HepG2 (cell line): Measurements from ENCODE around the gene FUT6. TPM values are rescaled to one million over a fixed set of nuclear protein-coding genes. Genes with fewer than 3 reads are reported as not detected.

Experiments used
- ATAC-seq: fragments of 200-7000 bp; cut with Tn5 transposase; 3 replicates; pipeline ENCODE4 v1.9.1; 2020; ENCODE audit warnings: mild to moderate bottlenecking, moderate library complexity
- BruUV-seq: library from RNA; stranded (reverse); fragments of 400-500 nt; replicated peaks from 2 replicates; lab custom pipeline; 2021; lab: Mats Ljungman, UMichigan
- CTCF ChIA-PET: fragments of 300-600 bp; formaldehyde crosslinking; extraction: SDS; loops from one replicate; lab custom pipeline; 2021; ENCODE audit warnings: low total read pairs, inconsistent platforms, low intra/inter-chr PET ratio; lab: Yijun Ruan, JAX
- POLR2A ChIA-PET: fragments of 350-600 bp; sonication (Branson Sonifier 250); formaldehyde crosslinking; loops from one replicate; lab custom pipeline; 2020; ENCODE audit warnings: antibody characterized with exemption, inconsistent platforms; lab: Yijun Ruan, JAX
- DNase-seq: peaks from one replicate; pipeline ENCODE4 v3.0.0-alpha.2; 2015; ENCODE audit warnings: low spot score
- FAIRE-seq: peaks from 3 replicates; lab custom pipeline; 2011; peaks lifted over from hg19 to GRCh38; lab: Jason Lieb, UNC
- H2AFZ ChIP-seq: one replicate; pipeline ENCODE4 v1.6.1; 2011; ENCODE audit warnings: low read length, inconsistent platforms
- H3K27ac ChIP-seq: fragments of 300-600 bp; 3 replicates; pipeline ENCODE4 v1.8.0; 2011; ENCODE audit warnings: mixed run types, mild to moderate bottlenecking, mixed read lengths, low read length, inconsistent platforms; ENCODE audit not compliant: insufficient read depth; ENCODE audit errors: extremely low read length
- H3K27me3 ChIP-seq, 2 experiments: fragments of 200-600 bp in 1 of 2; 2 replicates in 1 of 2; 3 replicates in 1 of 2; pipeline versions ENCODE4 v1.6.0 to v1.8.0; 2011; ENCODE audit warnings: low read length in 2 of 2, mild to moderate bottlenecking in 2 of 2, moderate library complexity in 2 of 2, inconsistent platforms in 1 of 2; ENCODE audit not compliant: insufficient read depth in 2 of 2, control insufficient read depth in 1 of 2
- H3K36me3 ChIP-seq, 2 experiments: fragments of 200-600 bp in 1 of 2; replicated peaks in 1 of 2; 2 replicates in 1 of 2; 3 replicates in 1 of 2; pipeline versions ENCODE4 v1.5.1 to v1.8.0; 2011; ENCODE audit warnings: low read length in 2 of 2, inconsistent platforms in 1 of 2; ENCODE audit not compliant: insufficient read depth in 2 of 2, control insufficient read depth in 1 of 2
- H3K4me1 ChIP-seq: 2 replicates; pipeline ENCODE4 v1.5.1; 2012; ENCODE audit warnings: low read length, inconsistent platforms; ENCODE audit not compliant: insufficient read depth
- H3K4me2 ChIP-seq: 2 replicates; pipeline ENCODE4 v1.6.0; 2011; ENCODE audit warnings: low read depth, low read length, inconsistent platforms
- H3K4me3 ChIP-seq, 3 experiments: fragments of 200-600 bp in 1 of 3; sonication (generic), shearing (Covaris generic) in 1 of 3; replicated peaks in 1 of 3; 2 replicates each; pipeline ENCODE4 v1.5.1; 2011 to 2016; ENCODE audit warnings: low read length in 3 of 3, inconsistent platforms in 2 of 3, low read depth in 2 of 3, mild to moderate bottlenecking in 2 of 3, control low read depth in 1 of 3, mixed read lengths in 1 of 3; ENCODE audit not compliant: insufficient read depth in 1 of 3
- H3K79me2 ChIP-seq: one replicate; pipeline ENCODE4 v1.6.1; 2011; ENCODE audit warnings: low read length, inconsistent platforms; ENCODE audit not compliant: insufficient read depth
- H3K9ac ChIP-seq: 2 replicates; pipeline ENCODE4 v1.6.0; 2011; ENCODE audit warnings: mild to moderate bottlenecking, low read depth, low read length, inconsistent platforms; ENCODE audit not compliant: insufficient read depth
- H3K9me3 ChIP-seq: 2 replicates; pipeline ENCODE4 v1.5.1; 2012; ENCODE audit warnings: mild to moderate bottlenecking, low read length
- H4K20me1 ChIP-seq: 2 replicates; pipeline ENCODE4 v1.6.0; 2011; ENCODE audit warnings: inconsistent platforms, mild to moderate bottlenecking, low read length, moderate library complexity; ENCODE audit not compliant: insufficient read depth
- ATM ChIP-seq: fragments of 450-650 bp; IDR thresholded peaks from 2 replicates; pipeline ENCODE4 v1.7.1; 2017; ENCODE audit warnings: mild to moderate bottlenecking, borderline replicate concordance
- ATRX ChIP-seq: sonication (generic); formaldehyde crosslinking; IDR thresholded peaks from 2 replicates; pipeline ENCODE4 v1.4.0; 2020; ENCODE audit warnings: missing genetic modification reagents, borderline replicate concordance
- DMTF1 ChIP-seq: sonication (generic); formaldehyde crosslinking; IDR thresholded peaks from 2 replicates; pipeline ENCODE4 v1.4.0; 2020; ENCODE audit warnings: mild to moderate bottlenecking, missing genetic modification reagents
- ETV6 ChIP-seq: sonication (generic); formaldehyde crosslinking; conservative IDR thresholded peaks from 2 replicates; pipeline ENCODE4 v1.4.0; 2020; ENCODE audit warnings: missing genetic modification reagents
- HOXA3 ChIP-seq: sonication (generic); formaldehyde crosslinking; IDR thresholded peaks from 2 replicates; pipeline ENCODE4 v1.5.0; 2020; ENCODE audit warnings: missing genetic modification reagents
- NAIF1 ChIP-seq: sonication (generic); formaldehyde crosslinking; IDR thresholded peaks from 2 replicates; pipeline ENCODE4 v1.5.0; 2020; ENCODE audit warnings: mild to moderate bottlenecking, missing genetic modification reagents, borderline replicate concordance
- NBN ChIP-seq: fragments of 450-650 bp; conservative IDR thresholded peaks from 2 replicates; pipeline ENCODE4 v1.6.1; 2017
- PLRG1 ChIP-seq: fragments of 450-650 bp; conservative IDR thresholded peaks from 2 replicates; pipeline ENCODE4 v1.6.1; 2016
- SOX5 ChIP-seq: IDR thresholded peaks from 2 replicates; pipeline ENCODE4 v1.6.1; 2016; ENCODE audit warnings: borderline replicate concordance
- SYNCRIP ChIP-seq: fragments of 200-400 bp; formaldehyde crosslinking; IDR thresholded peaks from 2 replicates; pipeline ENCODE4 v1.6.1; 2018; ENCODE audit warnings: mild to moderate bottlenecking, low read depth, low read length; ENCODE audit not compliant: insufficient read depth
- TEAD3 ChIP-seq: optimal IDR thresholded peaks from 2 replicates; pipeline ENCODE3; 2016; ENCODE audit warnings: borderline replicate concordance
- ZC3H4 ChIP-seq: sonication (generic); formaldehyde crosslinking; IDR thresholded peaks from 2 replicates; pipeline ENCODE4 v1.4.0; 2020; ENCODE audit warnings: missing genetic modification reagents, borderline replicate concordance
- ZFP41 ChIP-seq: sonication (generic); formaldehyde crosslinking; IDR thresholded peaks from 2 replicates; pipeline ENCODE4 v1.4.0; 2020; ENCODE audit warnings: mild to moderate bottlenecking, missing genetic modification reagents, borderline replicate concordance
- ZNF12 ChIP-seq: sonication (generic); formaldehyde crosslinking; IDR thresholded peaks from 2 replicates; pipeline ENCODE4 v1.5.0; 2020; ENCODE audit warnings: missing genetic modification reagents
- ZNF124 ChIP-seq: sonication (generic); formaldehyde crosslinking; IDR thresholded peaks from 2 replicates; pipeline ENCODE4 v1.4.0; 2020; ENCODE audit warnings: missing genetic modification reagents
- ZNF275 ChIP-seq: sonication (generic); formaldehyde crosslinking; IDR thresholded peaks from 2 replicates; pipeline ENCODE4 v1.8.0; 2022; ENCODE audit warnings: missing genetic modification reagents, mild to moderate bottlenecking, inconsistent platforms, borderline replicate concordance
- ZNF335 ChIP-seq: sonication (generic); formaldehyde crosslinking; IDR thresholded peaks from 2 replicates; pipeline ENCODE4 v1.4.0; 2020; ENCODE audit warnings: missing genetic modification reagents
- ZNF44 ChIP-seq: sonication (generic); formaldehyde crosslinking; IDR thresholded peaks from 2 replicates; pipeline ENCODE4 v1.5.1; 2020; ENCODE audit warnings: mild to moderate bottlenecking, missing genetic modification reagents
- ZNF530 ChIP-seq: sonication (generic); formaldehyde crosslinking; IDR thresholded peaks from 2 replicates; pipeline ENCODE4 v1.5.0; 2020; ENCODE audit warnings: low read depth, mild to moderate bottlenecking, missing genetic modification reagents
- ZNF572 ChIP-seq: sonication (generic); formaldehyde crosslinking; IDR thresholded peaks from 2 replicates; pipeline ENCODE4 v1.5.1; 2020; ENCODE audit warnings: mild to moderate bottlenecking, missing genetic modification reagents
- ZNF720 ChIP-seq: sonication (generic); formaldehyde crosslinking; IDR thresholded peaks from 2 replicates; pipeline ENCODE4 v1.4.0; 2020; ENCODE audit warnings: missing genetic modification reagents
- ZNF781 ChIP-seq: sonication (generic); formaldehyde crosslinking; IDR thresholded peaks from 2 replicates; pipeline ENCODE4 v1.5.1; 2020; ENCODE audit warnings: borderline replicate concordance, mild to moderate bottlenecking, missing genetic modification reagents; ENCODE audit errors: not compliant biosample characterization
- ZSCAN30 ChIP-seq: sonication (generic); formaldehyde crosslinking; IDR thresholded peaks from 2 replicates; pipeline ENCODE4 v1.5.0; 2020; ENCODE audit warnings: mild to moderate bottlenecking, missing genetic modification reagents
- WGBS: methylation state at CpG from one replicate; pipeline ENCODE4 v1.1.6; 2017; ENCODE audit warnings: low lambda C conversion rate; 5-methylcytosine and 5-hydroxymethylcytosine counted together
- in situ Hi-C: cut with HindIII; loops from 2 replicates; pipeline ENCODE4 v1.10.0; 2017; ENCODE audit warnings: low pct_unique_long_range_greater_than_20kb; ENCODE audit not compliant: extremely low pct_ligation_motif_present
- intact Hi-C: fragments of 100-400 bp; cut with micrococcal nuclease; formaldehyde crosslinking; loops from one replicate; pipeline ENCODE4 v1.10.0; 2022; ENCODE audit not compliant: unreplicated experiment
- polyA plus RNA-seq, 8 experiments: library from polyadenylated mRNA; depleted of rRNA in 3 of 8; stranded (reverse) in 7 of 8; unstranded in 1 of 8; fragments of >200 nt; fragmentation: Illumina TruSeq in 4 of 8; extraction: Trizol in 4 of 8; gene quantifications; 2 replicates each; pipeline versions ENCODE4 v1.2.1 to v1.2.3, GENCODE V29; 2011 to 2016; ENCODE audit warnings: low read depth in 4 of 8, missing spikeins in 1 of 8, mixed read lengths in 1 of 8; ENCODE audit not compliant: insufficient read depth in 1 of 8
- total RNA-seq, 5 experiments: library from RNA; depleted of rRNA; stranded (reverse); fragments of >200 nt; fragmentation: Illumina TruSeq; extraction: Trizol; gene quantifications; 2 replicates each; pipeline ENCODE4 v1.2.3, GENCODE V29; 2016; ENCODE audit warnings: low read depth in 1 of 5

Gene FUT6
- total and polyA plus RNA-seq, 2 of the 13 experiments (the other 11 are each of a cell fraction or from before 2014, with no cell fraction given): 8.2 to 27.7 TPM

- peaks cover 67% of the 10 kb centered on the region for H3K4me1 ChIP-seq
- no peak for TF ChIP-seq ZNF12 (CRISPR knock-in tag)
- no peak for TF ChIP-seq ZSCAN30
- TF ChIP-seq ZNF275 (CRISPR knock-in tag): peak; percentile 71; the same call in 1 of the 2 replicates
- no peak for TF ChIP-seq SYNCRIP
- 0 out of 2 replicates have a peak, but pooled peaks have one; percentile 16 for TF ChIP-seq ZNF124
- TF ChIP-seq ZNF335: 0 out of 2 replicates have a peak, but pooled peaks have one; percentile 18
- no peak for TF ChIP-seq ETV6
- no peak for TF ChIP-seq NAIF1 (CRISPR knock-in tag)
- 0 out of 2 replicates have a peak, but pooled peaks have one; percentile 62 for TF ChIP-seq ZNF572 (CRISPR knock-in tag)
- peak; percentile 30 for TF ChIP-seq TEAD3
- TF ChIP-seq PLRG1: no peak
- no peak for TF ChIP-seq NBN
- no peak for TF ChIP-seq DMTF1 (CRISPR knock-in tag)
- TF ChIP-seq ZNF720 (CRISPR knock-in tag): no peak
- TF ChIP-seq ZFP41 (CRISPR knock-in tag): no peak; the same call in 1 of the 2 replicates
- no peak; the same call in 1 of the 2 replicates for TF ChIP-seq ZNF44
- no peak for TF ChIP-seq ZC3H4 (CRISPR knock-in tag)
- no peak for TF ChIP-seq SOX5 (CRISPR knock-in tag)
- no peak for TF ChIP-seq ATRX (CRISPR knock-in tag)
- no peak for TF ChIP-seq ATM
- TF ChIP-seq ZNF781 (CRISPR knock-in tag): no peak
- peak; percentile 47 for TF ChIP-seq HOXA3 (CRISPR knock-in tag)
- TF ChIP-seq ZNF530 (CRISPR knock-in tag): no peak
Measured at GRCh38 chr19:5803752-5804515, 35.6 kb downstream of the FUT6 start.

More at GRCh38 chr19:5803752-5804515, 35.6 kb downstream of the FUT6 start:
- no peak overlapping the region for H2AFZ ChIP-seq
- H3K79me2 ChIP-seq: no peaks in the 10 kb centered on the region
- no peaks in the 10 kb centered on the region; a peak in 1 of 5 replicates for H3K27me3 ChIP-seq
- in situ Hi-C loops (loop anchor here (5.0 kb wide), 2 partner anchors 173 to 218 kb away; partner anchors contain the start of gene RANBP3), intact Hi-C loops (loop anchor here (1.0 to 10.0 kb wide), 3 partner anchors 22 to 221 kb away; no protein-coding TSS in a partner anchor)
- no peaks in the 10 kb centered on the region for H3K36me3 ChIP-seq
- peak; percentile 88 for ATAC-seq
- no peak overlapping the region for H3K27ac ChIP-seq
- ChIA-PET POLR2A (interaction anchor here (0.6 to 2.3 kb wide), 13 partner anchors 13 to 219 kb away, joined by 3 to 46 read pairs (median 5); partner anchors contain the start of genes CAPS, DUS3L, FUT5 and NDUFA11), CTCF (interaction anchor here (0.7 to 4.6 kb wide), 8 partner anchors 9 to 243 kb away, joined by 3 to 71 read pairs (median 6); partner anchors contain the start of gene VMAC)
- H4K20me1 ChIP-seq: no peaks in the 10 kb centered on the region
- H3K9me3 ChIP-seq: no peaks in the 10 kb centered on the region
- peak; percentile 83 for DNase-seq
- BruUV-seq: no TSS peak
- peak; percentile 72 for FAIRE-seq
- peak overlapping the region; percentile 36 to 68 (median 42) for H3K4me3 ChIP-seq
- peak overlapping the region; percentile 43 for H3K9ac ChIP-seq
- peak overlapping the region; percentile 70 for H3K4me2 ChIP-seq
- 21% methylated on average over 17 of the region's 54 CpGs for WGBS
